NCI-H446 treated with DMSO at 0.1 percent for 48 hours (cell line): ENCODE data around the gene AGPAT1.
"Not testable (repeated sequence)": the region's sequence is repeated elsewhere in the genome, so short reads cannot be mapped to it uniquely, and the experiment has no call there.

Experiments
- DNase-seq: peaks from one replicate; lab custom pipeline; 2025; lab: John Stamatoyannopoulos, UW

Gene AGPAT1

GRCh38 chr6:32175711-32176475, at the start of gene AGPAT1:
AGPAT1 (minus strand) TSS chr6:32176084; CDS start chr6:32171496, 4,588 bp downstream.
- peak; percentile 89 for DNase-seq

GRCh38 chr6:32224696-32225095, 48.8 kb upstream of the AGPAT1 start:
- DNase-seq: no peak

- DNase-seq: no peak
Measured at GRCh38 chr6:32223258-32224235, 47.7 kb upstream of the AGPAT1 start, which contains the start of gene NOTCH4. NOTCH4 (minus strand) TSS chr6:32224067; CDS start chr6:32223928, 139 bp downstream.

GRCh38 chr6:32222333-32223230, 46.7 kb upstream of the AGPAT1 start:
- DNase-seq: no peak

- DNase-seq: no peak
Measured at GRCh38 chr6:32220021-32220420, 44.1 kb upstream of the AGPAT1 start.

GRCh38 chr6:32218167-32218566, 42.3 kb upstream of the AGPAT1 start:
- DNase-seq: no peak

- no peak for DNase-seq
Measured at GRCh38 chr6:32216998-32217397, 41.1 kb upstream of the AGPAT1 start.

GRCh38 chr6:32216285-32216684, 40.4 kb upstream of the AGPAT1 start:
- no peak for DNase-seq

GRCh38 chr6:32215617-32216016, 39.7 kb upstream of the AGPAT1 start:
- no peak for DNase-seq

GRCh38 chr6:32214126-32214525, 38.2 kb upstream of the AGPAT1 start:
- no peak for DNase-seq

GRCh38 chr6:32213649-32214048, 37.8 kb upstream of the AGPAT1 start:
- no peak for DNase-seq

GRCh38 chr6:32212076-32212760, 36.3 kb upstream of the AGPAT1 start:
- DNase-seq: no peak

- DNase-seq: not testable (repeated sequence)
Measured at GRCh38 chr6:32211432-32211831, 35.5 kb upstream of the AGPAT1 start.

- DNase-seq: no peak
Measured at GRCh38 chr6:32210191-32210601, 34.3 kb upstream of the AGPAT1 start.

- no peak for DNase-seq
Measured at GRCh38 chr6:32208996-32209395, 33.1 kb upstream of the AGPAT1 start.

GRCh38 chr6:32204268-32204715, 28.4 kb upstream of the AGPAT1 start:
- DNase-seq: no peak

- DNase-seq: no peak
Measured at GRCh38 chr6:32203426-32204267, 27.8 kb upstream of the AGPAT1 start.

- DNase-seq: no peak
Measured at GRCh38 chr6:32202186-32202585, 26.3 kb upstream of the AGPAT1 start.

GRCh38 chr6:32200711-32201475, 25.0 kb upstream of the AGPAT1 start:
- no peak for DNase-seq
